ENCODE data around the gene IL10RB. TPM values are rescaled to one million over a fixed set of nuclear protein-coding genes. Genes with fewer than 3 reads are reported as not detected.

The IL10RB gene
- total and polyA plus RNA-seq, 2 experiments from 2014 or later: 2.2 to 2.5 TPM

DNA sequence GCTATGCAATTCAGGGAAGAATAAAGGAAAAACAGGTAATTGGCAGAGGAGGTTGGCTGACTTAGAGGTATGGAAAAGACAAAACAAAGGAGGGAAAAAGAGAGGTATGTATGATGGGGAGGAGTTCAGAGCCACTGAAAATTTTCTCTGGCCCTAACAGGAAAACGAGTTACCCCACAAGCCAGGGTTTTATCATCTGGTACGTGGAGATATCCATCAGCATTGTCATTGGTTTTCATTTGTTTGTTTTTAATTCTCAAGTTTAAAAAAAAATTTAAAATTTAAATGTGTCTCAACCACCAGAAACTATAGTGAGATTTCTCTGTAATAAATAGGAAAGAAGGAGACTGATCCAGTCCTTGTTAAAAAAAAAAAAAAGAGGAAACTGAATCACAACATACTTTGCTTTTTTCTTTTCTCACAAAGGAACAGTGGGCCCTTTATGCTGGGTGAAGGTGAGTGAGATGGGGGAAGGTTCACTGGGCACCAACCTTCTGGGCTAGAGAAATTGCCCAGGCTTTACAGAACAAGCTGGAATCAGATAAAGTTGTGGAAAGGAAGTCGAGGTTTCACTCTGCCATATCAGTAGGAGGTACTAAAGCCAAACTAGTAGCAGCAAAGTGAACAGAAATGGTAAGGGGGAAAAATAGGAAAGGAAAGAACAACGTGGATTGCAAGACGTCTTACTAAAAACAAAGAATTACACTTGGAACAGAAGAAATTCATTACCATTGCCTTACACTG is 33.7 kb upstream of the IL10RB start:
- H3K27ac Mint-ChIP-seq: no peak overlapping the region

More for the DNA sequence above, 33.7 kb upstream of the IL10RB start:
- H3K27ac ChIP-seq (ENCODE audit: low read depth): no peak overlapping the region
- no peaks in the 10 kb centered on the region for H3K9me2 ChIP-seq (ENCODE audit: insufficient read depth)
- ATAC-seq (no peak), DNase-seq (ENCODE audit: low spot score) (no peak)
- H3K4me2 ChIP-seq: peak overlapping the region; percentile 86; the same call in 1 of the 2 replicates
- Mint-ChIP-seq H3K9me3 (peaks cover 12% of the 10 kb centered on the region), H3K4me3 (no peak overlapping the region; the same call in 2 of the 3 replicates), H3K4me1 (peaks cover 30% of the 10 kb centered on the region), H3K27me3 (ENCODE audit: insufficient read depth, low read depth, poor library complexity) (peaks cover 9% of the 10 kb centered on the region), H3K36me3 (ENCODE audit: low read depth) (peaks cover 25% of the 10 kb centered on the region)
- H3K4me1 ChIP-seq (ENCODE audit: insufficient read depth): peaks cover 24% of the 10 kb centered on the region
- TF ChIP-seq, protein P1, sequence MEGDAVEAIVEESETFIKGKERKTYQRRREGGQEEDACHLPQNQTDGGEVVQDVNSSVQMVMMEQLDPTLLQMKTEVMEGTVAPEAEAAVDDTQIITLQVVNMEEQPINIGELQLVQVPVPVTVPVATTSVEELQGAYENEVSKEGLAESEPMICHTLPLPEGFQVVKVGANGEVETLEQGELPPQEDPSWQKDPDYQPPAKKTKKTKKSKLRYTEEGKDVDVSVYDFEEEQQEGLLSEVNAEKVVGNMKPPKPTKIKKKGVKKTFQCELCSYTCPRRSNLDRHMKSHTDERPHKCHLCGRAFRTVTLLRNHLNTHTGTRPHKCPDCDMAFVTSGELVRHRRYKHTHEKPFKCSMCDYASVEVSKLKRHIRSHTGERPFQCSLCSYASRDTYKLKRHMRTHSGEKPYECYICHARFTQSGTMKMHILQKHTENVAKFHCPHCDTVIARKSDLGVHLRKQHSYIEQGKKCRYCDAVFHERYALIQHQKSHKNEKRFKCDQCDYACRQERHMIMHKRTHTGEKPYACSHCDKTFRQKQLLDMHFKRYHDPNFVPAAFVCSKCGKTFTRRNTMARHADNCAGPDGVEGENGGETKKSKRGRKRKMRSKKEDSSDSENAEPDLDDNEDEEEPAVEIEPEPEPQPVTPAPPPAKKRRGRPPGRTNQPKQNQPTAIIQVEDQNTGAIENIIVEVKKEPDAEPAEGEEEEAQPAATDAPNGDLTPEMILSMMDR (conservative IDR thresholded peaks at IDR 0.05; ENCODE audit: low read depth in 2 of 2): no peak
- TF ChIP-seq, protein P2, sequence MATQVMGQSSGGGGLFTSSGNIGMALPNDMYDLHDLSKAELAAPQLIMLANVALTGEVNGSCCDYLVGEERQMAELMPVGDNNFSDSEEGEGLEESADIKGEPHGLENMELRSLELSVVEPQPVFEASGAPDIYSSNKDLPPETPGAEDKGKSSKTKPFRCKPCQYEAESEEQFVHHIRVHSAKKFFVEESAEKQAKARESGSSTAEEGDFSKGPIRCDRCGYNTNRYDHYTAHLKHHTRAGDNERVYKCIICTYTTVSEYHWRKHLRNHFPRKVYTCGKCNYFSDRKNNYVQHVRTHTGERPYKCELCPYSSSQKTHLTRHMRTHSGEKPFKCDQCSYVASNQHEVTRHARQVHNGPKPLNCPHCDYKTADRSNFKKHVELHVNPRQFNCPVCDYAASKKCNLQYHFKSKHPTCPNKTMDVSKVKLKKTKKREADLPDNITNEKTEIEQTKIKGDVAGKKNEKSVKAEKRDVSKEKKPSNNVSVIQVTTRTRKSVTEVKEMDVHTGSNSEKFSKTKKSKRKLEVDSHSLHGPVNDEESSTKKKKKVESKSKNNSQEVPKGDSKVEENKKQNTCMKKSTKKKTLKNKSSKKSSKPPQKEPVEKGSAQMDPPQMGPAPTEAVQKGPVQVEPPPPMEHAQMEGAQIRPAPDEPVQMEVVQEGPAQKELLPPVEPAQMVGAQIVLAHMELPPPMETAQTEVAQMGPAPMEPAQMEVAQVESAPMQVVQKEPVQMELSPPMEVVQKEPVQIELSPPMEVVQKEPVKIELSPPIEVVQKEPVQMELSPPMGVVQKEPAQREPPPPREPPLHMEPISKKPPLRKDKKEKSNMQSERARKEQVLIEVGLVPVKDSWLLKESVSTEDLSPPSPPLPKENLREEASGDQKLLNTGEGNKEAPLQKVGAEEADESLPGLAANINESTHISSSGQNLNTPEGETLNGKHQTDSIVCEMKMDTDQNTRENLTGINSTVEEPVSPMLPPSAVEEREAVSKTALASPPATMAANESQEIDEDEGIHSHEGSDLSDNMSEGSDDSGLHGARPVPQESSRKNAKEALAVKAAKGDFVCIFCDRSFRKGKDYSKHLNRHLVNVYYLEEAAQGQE (IDR thresholded peaks at IDR 0.05; ENCODE audit: unreplicated experiment): no peak
- TF ChIP-seq ZNF114 (CRISPR knock-in tag; IDR thresholded peaks at IDR 0.05) (no peak), CREB1 (CRISPR knock-in tag; IDR thresholded peaks at IDR 0.05; ENCODE audit: low read depth) (no peak), STAT1 (IDR thresholded peaks at IDR 0.05; ENCODE audit: unreplicated experiment) (no peak), NANOG (IDR thresholded peaks at IDR 0.05; ENCODE audit: borderline replicate concordance) (no peak), JUNB (IDR thresholded peaks at IDR 0.05; ENCODE audit: unreplicated experiment) (no peak), EZH2phosphoT487 (IDR thresholded peaks at IDR 0.05; ENCODE audit: unreplicated experiment) (no peak), POLR2AphosphoS5 (IDR thresholded peaks at IDR 0.05; ENCODE audit: low read depth) (no peak), ZNF331 (CRISPR knock-in tag; IDR thresholded peaks at IDR 0.05; ENCODE audit: low read depth) (no peak), EZH2 (IDR thresholded peaks at IDR 0.05; ENCODE audit: low read depth, unreplicated experiment) (no peak)
- TF ChIP-seq, protein P3, sequence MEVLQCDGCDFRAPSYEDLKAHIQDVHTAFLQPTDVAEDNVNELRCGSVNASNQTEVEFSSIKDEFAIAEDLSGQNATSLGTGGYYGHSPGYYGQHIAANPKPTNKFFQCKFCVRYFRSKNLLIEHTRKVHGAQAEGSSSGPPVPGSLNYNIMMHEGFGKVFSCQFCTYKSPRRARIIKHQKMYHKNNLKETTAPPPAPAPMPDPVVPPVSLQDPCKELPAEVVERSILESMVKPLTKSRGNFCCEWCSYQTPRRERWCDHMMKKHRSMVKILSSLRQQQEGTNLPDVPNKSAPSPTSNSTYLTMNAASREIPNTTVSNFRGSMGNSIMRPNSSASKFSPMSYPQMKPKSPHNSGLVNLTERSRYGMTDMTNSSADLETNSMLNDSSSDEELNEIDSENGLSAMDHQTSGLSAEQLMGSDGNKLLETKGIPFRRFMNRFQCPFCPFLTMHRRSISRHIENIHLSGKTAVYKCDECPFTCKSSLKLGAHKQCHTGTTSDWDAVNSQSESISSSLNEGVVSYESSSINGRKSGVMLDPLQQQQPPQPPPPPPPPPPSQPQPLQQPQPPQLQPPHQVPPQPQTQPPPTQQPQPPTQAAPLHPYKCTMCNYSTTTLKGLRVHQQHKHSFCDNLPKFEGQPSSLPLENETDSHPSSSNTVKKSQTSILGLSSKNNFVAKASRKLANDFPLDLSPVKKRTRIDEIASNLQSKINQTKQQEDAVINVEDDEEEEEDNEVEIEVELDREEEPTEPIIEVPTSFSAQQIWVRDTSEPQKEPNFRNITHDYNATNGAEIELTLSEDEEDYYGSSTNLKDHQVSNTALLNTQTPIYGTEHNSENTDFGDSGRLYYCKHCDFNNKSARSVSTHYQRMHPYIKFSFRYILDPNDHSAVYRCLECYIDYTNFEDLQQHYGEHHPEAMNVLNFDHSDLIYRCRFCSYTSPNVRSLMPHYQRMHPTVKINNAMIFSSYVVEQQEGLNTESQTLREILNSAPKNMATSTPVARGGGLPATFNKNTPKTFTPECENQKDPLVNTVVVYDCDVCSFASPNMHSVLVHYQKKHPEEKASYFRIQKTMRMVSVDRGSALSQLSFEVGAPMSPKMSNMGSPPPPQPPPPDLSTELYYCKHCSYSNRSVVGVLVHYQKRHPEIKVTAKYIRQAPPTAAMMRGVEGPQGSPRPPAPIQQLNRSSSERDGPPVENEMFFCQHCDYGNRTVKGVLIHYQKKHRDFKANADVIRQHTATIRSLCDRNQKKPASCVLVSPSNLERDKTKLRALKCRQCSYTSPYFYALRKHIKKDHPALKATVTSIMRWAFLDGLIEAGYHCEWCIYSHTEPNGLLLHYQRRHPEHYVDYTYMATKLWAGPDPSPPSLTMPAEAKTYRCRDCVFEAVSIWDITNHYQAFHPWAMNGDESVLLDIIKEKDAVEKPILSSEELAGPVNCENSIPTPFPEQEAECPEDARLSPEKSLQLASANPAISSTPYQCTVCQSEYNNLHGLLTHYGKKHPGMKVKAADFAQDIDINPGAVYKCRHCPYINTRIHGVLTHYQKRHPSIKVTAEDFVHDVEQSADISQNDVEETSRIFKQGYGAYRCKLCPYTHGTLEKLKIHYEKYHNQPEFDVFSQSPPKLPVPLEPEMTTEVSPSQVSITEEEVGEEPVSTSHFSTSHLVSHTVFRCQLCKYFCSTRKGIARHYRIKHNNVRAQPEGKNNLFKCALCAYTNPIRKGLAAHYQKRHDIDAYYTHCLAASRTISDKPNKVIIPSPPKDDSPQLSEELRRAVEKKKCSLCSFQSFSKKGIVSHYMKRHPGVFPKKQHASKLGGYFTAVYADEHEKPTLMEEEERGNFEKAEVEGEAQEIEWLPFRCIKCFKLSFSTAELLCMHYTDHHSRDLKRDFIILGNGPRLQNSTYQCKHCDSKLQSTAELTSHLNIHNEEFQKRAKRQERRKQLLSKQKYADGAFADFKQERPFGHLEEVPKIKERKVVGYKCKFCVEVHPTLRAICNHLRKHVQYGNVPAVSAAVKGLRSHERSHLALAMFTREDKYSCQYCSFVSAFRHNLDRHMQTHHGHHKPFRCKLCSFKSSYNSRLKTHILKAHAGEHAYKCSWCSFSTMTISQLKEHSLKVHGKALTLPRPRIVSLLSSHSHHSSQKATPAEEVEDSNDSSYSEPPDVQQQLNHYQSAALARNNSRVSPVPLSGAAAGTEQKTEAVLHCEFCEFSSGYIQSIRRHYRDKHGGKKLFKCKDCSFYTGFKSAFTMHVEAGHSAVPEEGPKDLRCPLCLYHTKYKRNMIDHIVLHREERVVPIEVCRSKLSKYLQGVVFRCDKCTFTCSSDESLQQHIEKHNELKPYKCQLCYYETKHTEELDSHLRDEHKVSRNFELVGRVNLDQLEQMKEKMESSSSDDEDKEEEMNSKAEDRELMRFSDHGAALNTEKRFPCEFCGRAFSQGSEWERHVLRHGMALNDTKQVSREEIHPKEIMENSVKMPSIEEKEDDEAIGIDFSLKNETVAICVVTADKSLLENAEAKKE (CRISPR knock-in tag; IDR thresholded peaks at IDR 0.05): no peak
- TF ChIP-seq, protein P4, sequence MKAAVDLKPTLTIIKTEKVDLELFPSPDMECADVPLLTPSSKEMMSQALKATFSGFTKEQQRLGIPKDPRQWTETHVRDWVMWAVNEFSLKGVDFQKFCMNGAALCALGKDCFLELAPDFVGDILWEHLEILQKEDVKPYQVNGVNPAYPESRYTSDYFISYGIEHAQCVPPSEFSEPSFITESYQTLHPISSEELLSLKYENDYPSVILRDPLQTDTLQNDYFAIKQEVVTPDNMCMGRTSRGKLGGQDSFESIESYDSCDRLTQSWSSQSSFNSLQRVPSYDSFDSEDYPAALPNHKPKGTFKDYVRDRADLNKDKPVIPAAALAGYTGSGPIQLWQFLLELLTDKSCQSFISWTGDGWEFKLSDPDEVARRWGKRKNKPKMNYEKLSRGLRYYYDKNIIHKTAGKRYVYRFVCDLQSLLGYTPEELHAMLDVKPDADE (IDR thresholded peaks at IDR 0.05): no peak
- no peaks in the 10 kb centered on the region for H3K36me3 ChIP-seq (ENCODE audit: insufficient read depth)
- 0 out of 2 replicates have a peak, but pooled peaks cover 3% of the 10 kb centered on the region for H4K20me1 ChIP-seq (replicated peaks; ENCODE audit: insufficient read depth)
- no peaks in the 10 kb centered on the region; the same call in 1 of the 2 replicates for H3F3A ChIP-seq (replicated peaks; ENCODE audit: low read depth)
- no peak overlapping the region for H2AFZ ChIP-seq
- peaks cover 5% of the 10 kb centered on the region; the same call in 1 of the 2 replicates for H3K27me3 ChIP-seq (ENCODE audit: insufficient read depth)
- H3K4me3 ChIP-seq: 0 out of 2 replicates have a peak overlapping the region, but pooled peaks have one; percentile 13
- H3K79me2 ChIP-seq (replicated peaks; ENCODE audit: insufficient read depth): peaks cover 37% of the 10 kb centered on the region
